Myocyte (in vitro differentiated cells): ENCODE measurements around the gene MAP1S. TPM values are rescaled to one million over a fixed set of nuclear protein-coding genes. Genes with fewer than 3 reads are reported as not detected.

ENCODE experiments used
- DNase-seq: peaks from one replicate; pipeline ENCODE4 v3.0.0-alpha.2; 2012; ENCODE audit warnings: low read depth
- polyA plus RNA-seq: library from polyadenylated mRNA; unstranded; fragments of >200 nt; gene quantifications from one replicate; pipeline ENCODE4 v1.2.1, GENCODE V29; 2012; ENCODE audit warnings: missing spikeins
- total RNA-seq: library from RNA; depleted of rRNA; stranded (reverse); fragments of >200 nt; gene quantifications from 2 replicates; pipeline ENCODE4 v1.2.3, GENCODE V29; 2014

The MAP1S gene, protein sequence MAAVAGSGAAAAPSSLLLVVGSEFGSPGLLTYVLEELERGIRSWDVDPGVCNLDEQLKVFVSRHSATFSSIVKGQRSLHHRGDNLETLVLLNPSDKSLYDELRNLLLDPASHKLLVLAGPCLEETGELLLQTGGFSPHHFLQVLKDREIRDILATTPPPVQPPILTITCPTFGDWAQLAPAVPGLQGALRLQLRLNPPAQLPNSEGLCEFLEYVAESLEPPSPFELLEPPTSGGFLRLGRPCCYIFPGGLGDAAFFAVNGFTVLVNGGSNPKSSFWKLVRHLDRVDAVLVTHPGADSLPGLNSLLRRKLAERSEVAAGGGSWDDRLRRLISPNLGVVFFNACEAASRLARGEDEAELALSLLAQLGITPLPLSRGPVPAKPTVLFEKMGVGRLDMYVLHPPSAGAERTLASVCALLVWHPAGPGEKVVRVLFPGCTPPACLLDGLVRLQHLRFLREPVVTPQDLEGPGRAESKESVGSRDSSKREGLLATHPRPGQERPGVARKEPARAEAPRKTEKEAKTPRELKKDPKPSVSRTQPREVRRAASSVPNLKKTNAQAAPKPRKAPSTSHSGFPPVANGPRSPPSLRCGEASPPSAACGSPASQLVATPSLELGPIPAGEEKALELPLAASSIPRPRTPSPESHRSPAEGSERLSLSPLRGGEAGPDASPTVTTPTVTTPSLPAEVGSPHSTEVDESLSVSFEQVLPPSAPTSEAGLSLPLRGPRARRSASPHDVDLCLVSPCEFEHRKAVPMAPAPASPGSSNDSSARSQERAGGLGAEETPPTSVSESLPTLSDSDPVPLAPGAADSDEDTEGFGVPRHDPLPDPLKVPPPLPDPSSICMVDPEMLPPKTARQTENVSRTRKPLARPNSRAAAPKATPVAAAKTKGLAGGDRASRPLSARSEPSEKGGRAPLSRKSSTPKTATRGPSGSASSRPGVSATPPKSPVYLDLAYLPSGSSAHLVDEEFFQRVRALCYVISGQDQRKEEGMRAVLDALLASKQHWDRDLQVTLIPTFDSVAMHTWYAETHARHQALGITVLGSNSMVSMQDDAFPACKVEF
- 20.4 and 24.5 TPM in 2 replicates for total RNA-seq
- polyA plus RNA-seq, result 40.7 TPM

- peak; percentile 65 for DNase-seq
These were observed at the start of gene MAP1S for GRCh38 chr19:17718947-17719711. TSS of gene MAP1S (plus strand) at chr19:17719480. CDS start at chr19:17719503, 23 bp downstream.

DNA sequence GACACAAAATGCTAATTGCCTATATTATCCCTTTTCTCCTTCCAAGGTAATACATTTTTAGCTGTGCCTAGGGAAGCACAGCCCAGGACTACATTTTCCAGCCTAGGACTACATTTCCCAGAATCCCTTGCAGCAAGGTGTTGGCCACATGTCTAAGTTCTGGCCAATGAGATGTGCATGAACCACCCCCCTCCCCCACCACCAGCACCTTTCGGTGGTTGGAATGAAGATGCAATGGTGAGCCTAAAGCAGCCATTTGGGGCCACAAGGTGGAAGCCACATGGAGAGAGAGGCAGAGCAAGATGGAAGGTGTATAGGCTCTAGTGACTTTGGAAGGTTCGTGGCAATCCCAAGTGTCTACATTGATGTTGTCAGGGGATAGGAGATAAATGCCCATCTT, 47.4 kb upstream of the MAP1S start:
- no peak for DNase-seq

DNA sequence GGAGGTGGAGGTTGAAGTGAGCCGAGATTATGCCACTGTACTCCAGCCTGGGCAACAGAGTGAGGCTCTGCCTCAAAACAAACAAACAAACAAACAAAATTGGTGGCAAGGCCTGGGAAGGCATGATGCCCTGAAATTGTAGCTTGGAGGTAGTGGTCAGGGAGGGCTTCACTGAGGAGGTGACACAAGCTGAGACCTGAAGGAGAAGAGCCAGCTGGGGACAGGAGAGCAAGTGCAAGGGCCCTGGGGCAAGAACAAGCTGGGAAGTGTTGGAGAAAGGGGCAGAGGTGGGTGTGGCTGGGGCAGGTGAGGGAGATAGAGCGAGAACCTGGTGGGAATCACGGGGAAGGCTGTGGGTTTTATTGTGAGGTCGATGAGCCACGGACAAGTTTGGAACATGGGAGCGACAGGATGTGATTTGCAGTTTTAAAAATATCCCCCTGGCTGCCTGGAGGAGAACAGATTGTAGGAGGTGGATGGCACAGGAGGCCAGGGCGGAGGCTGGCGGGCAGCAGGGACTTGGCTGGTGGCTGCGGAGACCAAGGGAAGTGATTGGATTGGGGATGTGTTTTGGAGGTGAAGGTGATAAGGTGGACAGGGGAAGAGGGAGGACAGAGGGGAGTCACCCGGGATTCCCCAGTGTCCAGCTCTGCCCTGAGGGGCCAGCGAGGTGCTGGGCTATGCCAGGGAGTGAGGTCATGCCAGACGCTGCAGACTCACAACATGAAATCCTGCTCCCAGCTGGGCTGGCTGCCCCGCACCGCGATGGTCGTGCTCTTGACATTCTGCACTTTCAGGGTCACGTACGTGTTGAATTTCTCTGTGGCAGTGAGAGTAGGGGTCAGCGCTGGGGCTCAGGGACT, 45.1 kb upstream of the MAP1S start:
- DNase-seq, result peak; percentile 23

DNA sequence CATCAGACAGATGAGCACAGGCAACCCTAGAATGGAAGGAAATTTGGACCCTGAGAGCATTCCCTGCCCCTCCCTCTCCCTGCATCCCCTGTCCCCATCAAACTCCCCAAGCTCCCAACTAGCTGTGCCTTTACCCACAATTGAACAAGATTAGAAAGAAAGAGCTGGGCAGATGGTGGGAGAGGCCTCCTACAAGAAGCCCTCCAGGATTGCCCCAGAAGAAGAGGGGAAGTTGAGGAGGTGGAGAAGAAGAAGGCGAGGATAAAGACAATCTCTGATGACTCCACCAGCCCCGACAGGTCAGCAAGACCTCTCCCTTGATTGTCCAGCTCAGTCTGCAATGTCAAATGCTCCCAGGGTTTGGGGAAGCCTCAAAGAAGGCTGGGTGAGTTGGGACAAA, 43.0 kb upstream of the MAP1S start:
- DNase-seq, result no peak

DNA sequence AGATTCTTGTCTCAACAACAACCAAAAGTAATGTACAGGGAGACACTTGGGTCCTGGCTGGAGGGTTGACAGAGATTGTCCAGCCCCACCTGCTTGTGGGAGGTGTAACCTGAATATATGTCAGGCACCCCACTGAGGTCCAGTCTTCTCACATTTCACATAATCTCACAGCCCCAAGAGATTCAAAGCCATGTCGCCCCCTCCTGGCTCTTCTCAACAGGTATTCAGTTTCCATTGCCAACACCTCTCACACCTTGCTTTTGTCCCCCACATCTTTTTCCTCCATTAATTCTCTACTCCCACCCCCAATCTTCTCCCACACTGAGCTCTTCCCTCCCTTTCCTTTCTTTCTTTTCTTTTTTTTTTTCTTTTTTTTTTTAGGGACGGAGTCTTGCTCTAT, 42.3 kb upstream of the MAP1S start:
- no peak for DNase-seq

DNA sequence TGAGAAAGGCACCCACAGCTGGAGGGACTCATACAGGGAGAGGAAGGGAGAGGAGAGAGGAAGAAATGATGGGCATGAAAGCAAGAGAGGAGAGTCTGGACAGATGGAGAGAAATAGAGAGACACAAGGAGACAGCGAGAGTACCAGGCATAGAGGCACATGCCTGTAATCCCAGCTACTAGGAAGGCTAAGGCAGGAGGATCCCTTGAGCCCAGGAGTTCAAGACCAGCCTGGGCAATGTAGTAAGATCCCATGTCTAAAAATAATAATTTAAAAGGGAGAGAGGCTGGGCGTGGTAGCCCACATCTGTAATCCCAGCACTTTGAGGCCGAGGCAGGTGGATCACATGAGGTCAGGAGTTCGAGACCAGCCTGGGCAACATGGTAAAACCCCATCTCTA, 40.4 kb upstream of the MAP1S start:
- DNase-seq, result no peak

DNA sequence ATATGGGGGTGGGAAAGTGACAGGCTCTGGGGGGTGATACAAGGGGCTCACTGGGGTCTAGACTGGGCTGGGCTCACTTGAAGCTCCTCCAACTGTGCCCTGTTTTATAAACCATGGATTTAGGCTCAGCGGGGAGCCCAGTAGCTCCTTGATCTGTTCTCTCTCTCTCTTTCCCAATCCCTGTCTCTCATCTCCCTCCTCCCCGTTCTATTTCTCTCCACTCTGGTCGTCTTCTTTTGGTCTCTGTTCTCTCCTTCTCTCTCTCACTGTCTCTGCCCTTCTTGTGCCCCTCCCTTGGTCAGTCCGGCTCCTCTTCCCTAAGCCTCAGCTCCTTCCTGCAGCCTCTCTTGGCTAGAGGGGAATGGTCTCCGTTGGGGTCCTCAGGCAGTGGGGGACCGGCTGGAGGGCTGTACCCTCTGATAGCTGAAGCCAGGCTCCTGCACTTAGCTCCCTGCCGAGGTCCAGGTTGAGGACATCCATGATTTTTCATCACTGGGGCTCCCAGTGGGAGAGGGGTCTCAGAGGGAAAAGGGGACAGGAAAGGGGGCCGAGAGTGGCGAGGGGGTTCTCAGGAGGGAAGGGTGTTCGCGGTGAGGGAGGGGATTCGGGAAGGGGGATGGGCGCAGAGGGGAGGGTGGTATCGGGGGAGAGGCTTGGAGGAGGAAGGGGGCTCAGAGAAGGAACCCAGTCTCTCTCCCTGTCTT, 39.6 kb upstream of the MAP1S start:
- no peak for DNase-seq

- DNase-seq, result peak; percentile 80
These were observed 39.0 kb upstream of the MAP1S start for GRCh38 chr19:17680230-17680722.

- DNase-seq, result peak; percentile 35
These were observed 37.7 kb upstream of the MAP1S start for GRCh38 chr19:17681505-17682125.

- DNase-seq, result no peak
These were observed 37.0 kb upstream of the MAP1S start for GRCh38 chr19:17682273-17682672.

DNA sequence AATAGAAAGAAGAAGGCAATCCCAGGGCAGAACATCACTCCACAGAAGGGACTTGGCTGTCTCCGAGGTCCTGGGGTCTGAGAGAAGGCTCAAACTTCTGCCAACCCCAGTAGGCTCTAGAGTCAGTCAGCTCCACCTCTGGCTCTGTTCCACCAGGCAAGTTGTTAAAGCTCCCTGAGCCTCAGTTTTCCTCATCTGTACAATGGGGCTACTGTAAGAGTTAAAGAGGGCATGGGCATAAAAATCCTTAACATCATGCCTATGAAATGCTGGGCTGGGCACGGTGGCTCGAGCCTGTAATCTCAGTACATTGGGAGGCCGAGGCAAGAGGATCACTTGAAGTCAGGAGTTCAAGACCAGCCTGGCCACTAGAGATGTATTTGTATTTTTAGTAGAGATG, 36.2 kb upstream of the MAP1S start:
- DNase-seq, result no peak

- no peak for DNase-seq
These were observed 35.0 kb upstream of the MAP1S start for GRCh38 chr19:17684256-17684655.

GRCh38 chr19:17685451-17686022, 33.7 kb upstream of the MAP1S start:
- no peak for DNase-seq

- DNase-seq, result no peak
These were observed 33.2 kb upstream of the MAP1S start for GRCh38 chr19:17686023-17686521.

DNA sequence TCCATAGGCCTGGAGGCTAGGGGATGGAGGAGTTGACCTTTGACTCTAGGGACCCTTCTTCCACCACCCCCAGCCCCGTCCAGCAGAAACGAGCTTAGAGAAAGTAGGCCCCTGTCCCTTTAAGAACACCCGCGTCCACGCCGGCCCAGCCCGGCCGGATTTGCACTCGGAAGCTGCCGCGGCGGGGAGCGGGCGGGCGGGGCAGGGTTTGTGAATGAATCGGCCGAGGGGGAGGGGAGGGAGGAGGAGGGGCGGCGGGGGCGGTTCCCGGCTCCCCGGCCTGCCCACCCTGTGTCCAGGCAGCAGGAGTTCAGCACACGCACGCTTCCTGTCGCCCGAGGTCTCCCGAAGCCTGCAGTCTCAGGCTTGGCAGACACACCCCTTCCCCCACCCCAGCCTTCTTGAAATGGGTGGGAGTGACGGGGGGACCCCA, 32.7 kb upstream of the MAP1S start:
- DNase-seq, result no peak

- DNase-seq, result no peak
These were observed 32.0 kb upstream of the MAP1S start for GRCh38 chr19:17687141-17687856.
